HG03060 (cell line): Measurements from ENCODE around the gene HMCN2.

ENCODE experiments used
- ATAC-seq: cut with Tn5 transposase; IDR thresholded peaks from one replicate; pipeline ENCODE4 v1.9.1; 2021; ENCODE audit warnings: low read depth, moderate number of reproducible peaks; ENCODE audit not compliant: unreplicated experiment

HMCN2 gene

GRCh38 chr9:130478152-130478551 is 212.6 kb downstream of the HMCN2 start:
- no peak for ATAC-seq

- ATAC-seq, result no peak
These were observed 213.4 kb downstream of the HMCN2 start for GRCh38 chr9:130478736-130479575.

DNA sequence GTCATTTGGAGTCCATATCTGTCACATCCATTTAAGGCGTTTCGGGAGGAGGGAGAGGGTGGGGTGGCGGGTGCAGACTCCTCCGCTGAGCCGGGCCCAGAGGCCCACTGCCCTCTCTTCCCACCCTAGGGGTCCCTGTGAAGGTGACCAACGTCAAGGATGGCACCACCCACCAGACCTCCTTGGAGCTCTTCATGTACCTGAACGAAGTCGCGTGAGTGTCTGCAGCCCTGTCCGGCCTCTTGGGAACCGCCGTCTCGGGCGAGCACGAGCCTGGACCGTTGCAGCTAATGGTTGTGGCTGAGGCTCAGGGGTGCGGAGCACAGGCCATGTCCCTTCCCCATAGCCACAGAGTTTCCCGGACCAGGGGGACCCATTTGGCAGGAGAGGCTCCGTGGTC is 214.0 kb downstream of the HMCN2 start:
- no peak for ATAC-seq

- no peak for ATAC-seq
These were observed 215.1 kb downstream of the HMCN2 start for GRCh38 chr9:130480673-130481072.

DNA sequence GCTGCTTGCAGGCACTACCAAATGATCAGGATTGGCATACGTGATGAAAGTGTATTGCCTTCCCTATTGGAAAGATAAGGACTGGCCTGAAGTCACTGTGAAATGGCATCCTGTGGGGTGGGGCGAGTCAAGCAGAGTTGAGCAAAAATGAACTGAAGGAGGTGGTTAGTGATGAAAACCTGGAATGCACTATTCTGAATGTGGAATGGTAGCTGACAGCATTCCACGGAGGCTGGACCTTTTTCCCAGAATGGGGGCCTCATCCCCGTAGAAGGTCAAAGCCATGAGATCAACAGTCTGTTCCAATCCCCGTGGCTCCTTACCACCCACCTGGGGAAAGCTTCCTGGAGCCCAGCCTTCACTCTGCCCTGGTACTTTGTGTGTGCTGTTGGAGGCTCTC is 216.9 kb downstream of the HMCN2 start:
- no peak for ATAC-seq

- ATAC-seq, result no peak
These were observed 217.9 kb downstream of the HMCN2 start for GRCh38 chr9:130483371-130483971.
